K562 (cell line): ENCODE results near the gene HNF4A. TPM values are rescaled to one million over a fixed set of nuclear protein-coding genes. Genes with fewer than 3 reads are reported as not detected.

Experiments
- ATAC-seq: fragments of 200-7000 bp; cut with Tn5 transposase; 3 replicates; pipeline ENCODE4 v1.9.1; 2020; ENCODE audit warnings: moderate library complexity
- BruUV-seq: library from RNA; stranded (reverse); fragments of 400-500 nt; replicated peaks from 2 replicates; lab custom pipeline; 2021; lab: Mats Ljungman, UMichigan
- CTCF ChIA-PET: fragments of 300-600 bp; formaldehyde crosslinking; extraction: SDS; loops from one replicate; lab custom pipeline; 2021; ENCODE audit warnings: low intra/inter-chr PET ratio; lab: Yijun Ruan, JAX
- POLR2A ChIA-PET: fragments of 300-600, 350-650 bp; sonication (Branson Sonifier 250); formaldehyde crosslinking; extraction: SDS; loops from one replicate; lab custom pipeline; 2021; ENCODE audit warnings: antibody characterized with exemption, inconsistent platforms; lab: Yijun Ruan, JAX
- DNase-seq, 4 experiments: peaks; one replicate each; pipeline versions ENCODE4 v3.0.0 to v3.0.0-alpha.2; 2011 to 2018; ENCODE audit warnings: low spot score in 3 of 4, mixed read lengths in 3 of 4; ENCODE audit errors: extremely low read depth in 1 of 4
- FAIRE-seq: peaks from 2 replicates; lab custom pipeline; 2011; peaks lifted over from hg19 to GRCh38; lab: Jason Lieb, UNC
- H2AFZ ChIP-seq: 2 replicates; pipeline ENCODE4 v1.6.0; 2011; ENCODE audit warnings: low read depth, low read length, control low read depth, inconsistent platforms
- H3K27ac ChIP-seq: fragments of 200-600 bp; 3 replicates; pipeline ENCODE4 v1.8.0; 2011; ENCODE audit warnings: low read depth, mild to moderate bottlenecking, control low read depth, inconsistent platforms, low read length, moderate library complexity, mixed read lengths; ENCODE audit errors: extremely low read depth
- H3K27me3 ChIP-seq, 2 experiments: fragments of 300-600 bp in 1 of 2; 2 replicates in 1 of 2; 3 replicates in 1 of 2; pipeline versions ENCODE4 v1.6.0 to v1.8.0; 2011; ENCODE audit warnings: inconsistent platforms in 2 of 2, low read length in 2 of 2, mild to moderate bottlenecking in 1 of 2, mixed read lengths in 1 of 2, moderate library complexity in 1 of 2; ENCODE audit not compliant: control insufficient read depth in 2 of 2, insufficient read depth in 2 of 2
- H3K36me3 ChIP-seq: fragments of 300-600 bp; 3 replicates; pipeline ENCODE4 v1.8.0; 2011; ENCODE audit warnings: mild to moderate bottlenecking, low read length, inconsistent platforms; ENCODE audit not compliant: control insufficient read depth, insufficient read depth
- H3K4me1 ChIP-seq, 2 experiments: fragments of 200-600 bp in 1 of 2; replicated peaks in 1 of 2; 2 replicates in 1 of 2; 3 replicates in 1 of 2; pipeline versions ENCODE4 v1.5.1 to v1.8.0; 2011; ENCODE audit warnings: inconsistent platforms in 2 of 2, low read length in 2 of 2, mild to moderate bottlenecking in 1 of 2, mixed read lengths in 1 of 2, moderate library complexity in 1 of 2; ENCODE audit not compliant: control insufficient read depth in 2 of 2, insufficient read depth in 2 of 2
- H3K4me2 ChIP-seq: 2 replicates; pipeline ENCODE4 v1.6.1; 2011; ENCODE audit warnings: low read length, control low read depth, inconsistent platforms, mixed read lengths; ENCODE audit not compliant: insufficient read depth
- H3K4me3 ChIP-seq: fragments of 200-600 bp; sonication (generic), shearing (Covaris generic); 2 replicates; pipeline ENCODE4 v1.5.1; 2016; ENCODE audit warnings: control low read depth, inconsistent platforms
- H3K79me2 ChIP-seq: fragments of 200-600 bp; 3 replicates; pipeline ENCODE4 v1.8.0; 2011; ENCODE audit warnings: low read length, inconsistent platforms; ENCODE audit not compliant: control insufficient read depth, insufficient read depth
- H3K9ac ChIP-seq, 2 experiments: 2 replicates each; pipeline versions ENCODE4 v1.6.0 to v1.6.1; 2011; ENCODE audit warnings: low read depth in 2 of 2, low read length in 2 of 2, control low read depth in 1 of 2, inconsistent platforms in 1 of 2, mild to moderate bottlenecking in 1 of 2, mixed read lengths in 1 of 2; ENCODE audit not compliant: insufficient read depth in 1 of 2
- H3K9me1 ChIP-seq: one replicate; pipeline ENCODE4 v1.6.0; 2011; ENCODE audit warnings: inconsistent platforms, mild to moderate bottlenecking, low read length, moderate library complexity; ENCODE audit not compliant: control insufficient read depth, insufficient read depth
- H3K9me3 ChIP-seq: replicated peaks from 2 replicates; pipeline ENCODE4 v1.5.1; 2011; ENCODE audit warnings: low read depth, low read length, inconsistent platforms; ENCODE audit not compliant: control insufficient read depth, insufficient read depth
- H4K20me1 ChIP-seq: replicated peaks from 2 replicates; pipeline ENCODE4 v1.6.1; 2011; ENCODE audit warnings: low read length, inconsistent platforms, mixed read lengths; ENCODE audit not compliant: control insufficient read depth, insufficient read depth
- CGGBP1 ChIP-seq: fragments of 250-450 bp; sonication (Bioruptor Pico); IDR thresholded peaks from 2 replicates; pipeline ENCODE4 v1.9.0; 2021; ENCODE audit warnings: mild to moderate bottlenecking
- FOXK1 ChIP-seq: sonication (generic); formaldehyde crosslinking; IDR thresholded peaks from 2 replicates; pipeline ENCODE4 v1.8.0; 2022; ENCODE audit warnings: missing genetic modification reagents, mild to moderate bottlenecking, borderline replicate concordance
- HSF4 ChIP-seq: fragments of 250-450 bp; sonication (Bioruptor Pico); IDR thresholded peaks from 2 replicates; pipeline ENCODE4 v2.1.2; 2022; ENCODE audit warnings: mild to moderate bottlenecking, moderate library complexity, borderline replicate concordance
- KAT7 ChIP-seq: sonication (generic); formaldehyde crosslinking; IDR thresholded peaks from 2 replicates; pipeline ENCODE4 v1.8.0; 2022; ENCODE audit warnings: missing genetic modification reagents, mild to moderate bottlenecking, borderline replicate concordance
- L3MBTL2 ChIP-seq: fragments of 450-650 bp; IDR thresholded peaks from 2 replicates; pipeline ENCODE4 v1.6.1; 2016; ENCODE audit warnings: mild to moderate bottlenecking, moderate library complexity
- PHB2 ChIP-seq: fragments of 450-650 bp; IDR thresholded peaks from 2 replicates; pipeline ENCODE4 v1.6.1; 2017; ENCODE audit warnings: low read depth
- POLR2G ChIP-seq: fragments of 200-400 bp; formaldehyde crosslinking; IDR thresholded peaks from 2 replicates; pipeline ENCODE4 v1.6.1; 2017; ENCODE audit warnings: low read depth, mild to moderate bottlenecking, antibody characterized with exemption, low read length, moderate library complexity
- RBM34 ChIP-seq: fragments of 200-400 bp; formaldehyde crosslinking; IDR thresholded peaks from 2 replicates; pipeline ENCODE4 v1.6.1; 2018; ENCODE audit warnings: low read length, borderline replicate concordance; ENCODE audit not compliant: insufficient read depth
- SMAD1 ChIP-seq: fragments of 150-350 bp; IDR thresholded peaks from 2 replicates; pipeline ENCODE4 v1.6.1; 2014; ENCODE audit warnings: low read length, low read depth; ENCODE audit not compliant: partially characterized antibody
- TAF15 ChIP-seq: fragments of 200-400 bp; formaldehyde crosslinking; IDR thresholded peaks from 2 replicates; pipeline ENCODE4 v1.6.1; 2017; ENCODE audit warnings: mild to moderate bottlenecking, low read depth, low read length, moderate library complexity
- ZC3H8 ChIP-seq: fragments of 450-650 bp; IDR thresholded peaks from 2 replicates; pipeline ENCODE4 v1.6.1; 2017
- ZNF274 ChIP-seq: IDR thresholded peaks from 2 replicates; pipeline ENCODE4 v1.6.1; 2011; ENCODE audit warnings: low read depth, mild to moderate bottlenecking, low read length, moderate library complexity, borderline replicate concordance
- ZNF282 ChIP-seq: sonication (generic); formaldehyde crosslinking; IDR thresholded peaks from 2 replicates; pipeline ENCODE4 v1.8.1; 2023; ENCODE audit warnings: missing genetic modification reagents
- ZNF444 ChIP-seq: fragments of 250-450 bp; sonication (Bioruptor Pico); IDR thresholded peaks from 2 replicates; pipeline ENCODE4 v1.4.0; 2020; ENCODE audit warnings: mild to moderate bottlenecking, moderate library complexity
- ZNF561 ChIP-seq: fragments of 450-650 bp; formaldehyde crosslinking; conservative IDR thresholded peaks from 2 replicates; pipeline ENCODE4 v1.4.0; 2020; ENCODE audit warnings: mild to moderate bottlenecking, moderate library complexity
- WGBS: fragments of 100-300 bp; shearing (Covaris generic); methylation state at CpG from one replicate; pipeline ENCODE4 v1.1.6; 2016; ENCODE audit warnings: low coverage, mixed read lengths; ENCODE audit not compliant: insufficient coverage; ENCODE audit errors: missing lambda C conversion rate; 5-methylcytosine and 5-hydroxymethylcytosine counted together
- in situ Hi-C: fragments of 300-500 bp; cut with MboI; formaldehyde crosslinking; loops from 4 replicates; pipeline ENCODE4 v1.15.0; 2018; ENCODE audit warnings: inconsistent platforms, mixed read lengths
- intact Hi-C: fragments of 100-400 bp; cut with micrococcal nuclease; formaldehyde crosslinking; loops from 2 replicates; pipeline ENCODE4 v1.14.2; 2022
- polyA plus RNA-seq, 8 experiments: library from polyadenylated mRNA; depleted of rRNA in 4 of 8; stranded (reverse) in 5 of 8; unstranded in 3 of 8; fragments of >200 nt; fragmentation: Nextera tagmentation in 2 of 8; fragmentation: Illumina TruSeq in 1 of 8; extraction: Ambion mirVana in 2 of 8; extraction: Trizol in 1 of 8; gene quantifications; 2 replicates each; pipeline versions ENCODE4 v1.2.1 to v1.2.3, GENCODE V29; 2011 to 2014; ENCODE audit warnings: inconsistent platforms in 1 of 8, missing spikeins in 1 of 8
- total RNA-seq, 7 experiments: library from RNA; depleted of rRNA in 6 of 7; stranded (reverse); fragments of >200 nt in 6 of 7; fragmentation: Illumina TruSeq in 2 of 7; extraction: Trizol in 2 of 7; gene quantifications; 2 replicates each; pipeline versions ENCODE4 v1.2.1 to v1.2.3, GENCODE V29; 2011 to 2021; ENCODE audit warnings: low replicate concordance in 1 of 7

HNF4A gene
- total and polyA plus RNA-seq, 9 of the 15 experiments (the other 6 are each of a cell fraction or from before 2014, with no cell fraction given) = 0.03 to 0.27 (median 0.08) TPM; not detected in 5

GRCh38 chr20:44430270-44431065 is 75.0 kb downstream of the HNF4A start:
- intact Hi-C loops = no loop called here
- H3K4me3 ChIP-seq = no peak overlapping the region
- H3K9me1 ChIP-seq = no peaks in the 10 kb centered on the region
- TF ChIP-seq FOXK1 (CRISPR knock-in tag) (no peak), HSF4 (no peak), KAT7 (no peak), ZNF444 (no peak), PHB2 (no peak), TAF15 (no peak), POLR2G (no peak), L3MBTL2 (no peak), SMAD1 (no peak), CGGBP1 (CRISPR knock-in tag) (no peak), ZC3H8 (no peak), ZNF282 (CRISPR knock-in tag) (no peak), ZNF561 (CRISPR knock-in tag) (no peak), RBM34 (no peak), ZNF274 (no peak)
- TF ChIP-seq, all 486 proteins: peak for 0
- CTCF ChIA-PET = no interaction called here
- in situ Hi-C loops = no loop called here
- FAIRE-seq (no peak), DNase-seq (no peak), ATAC-seq (no peak)
- no TSS peak for BruUV-seq
- Histone ChIP-seq H3K4me1 (no peaks in the 10 kb centered on the region; a peak in 1 of 5 replicates), H3K9ac (no peak overlapping the region), H3K4me2 (no peak overlapping the region), H3K9me3 (no peaks in the 10 kb centered on the region), H3K27ac (no peak overlapping the region), H3K27me3 (peaks cover 30 to 53% of the 10 kb centered on the region in 2 experiments), H4K20me1 (peaks cover 3% of the 10 kb centered on the region; the same call in 1 of the 2 replicates), H2AFZ (no peak overlapping the region), H3K36me3 (no peaks in the 10 kb centered on the region), H3K79me2 (no peaks in the 10 kb centered on the region)
- 7% methylated on average over 5 of the region's 7 CpGs for WGBS
- POLR2A ChIA-PET = interaction anchor here (0.7 kb wide), 1 partner anchor 31 kb away, joined by 3 read pairs; no protein-coding TSS in a partner anchor
